ENCODE data around the gene FXYD2.
"Not testable (repeated sequence)": the region's sequence is repeated elsewhere in the genome, so short reads cannot be mapped to it uniquely, and the experiment has no call there.

The FXYD2 gene

DNA sequence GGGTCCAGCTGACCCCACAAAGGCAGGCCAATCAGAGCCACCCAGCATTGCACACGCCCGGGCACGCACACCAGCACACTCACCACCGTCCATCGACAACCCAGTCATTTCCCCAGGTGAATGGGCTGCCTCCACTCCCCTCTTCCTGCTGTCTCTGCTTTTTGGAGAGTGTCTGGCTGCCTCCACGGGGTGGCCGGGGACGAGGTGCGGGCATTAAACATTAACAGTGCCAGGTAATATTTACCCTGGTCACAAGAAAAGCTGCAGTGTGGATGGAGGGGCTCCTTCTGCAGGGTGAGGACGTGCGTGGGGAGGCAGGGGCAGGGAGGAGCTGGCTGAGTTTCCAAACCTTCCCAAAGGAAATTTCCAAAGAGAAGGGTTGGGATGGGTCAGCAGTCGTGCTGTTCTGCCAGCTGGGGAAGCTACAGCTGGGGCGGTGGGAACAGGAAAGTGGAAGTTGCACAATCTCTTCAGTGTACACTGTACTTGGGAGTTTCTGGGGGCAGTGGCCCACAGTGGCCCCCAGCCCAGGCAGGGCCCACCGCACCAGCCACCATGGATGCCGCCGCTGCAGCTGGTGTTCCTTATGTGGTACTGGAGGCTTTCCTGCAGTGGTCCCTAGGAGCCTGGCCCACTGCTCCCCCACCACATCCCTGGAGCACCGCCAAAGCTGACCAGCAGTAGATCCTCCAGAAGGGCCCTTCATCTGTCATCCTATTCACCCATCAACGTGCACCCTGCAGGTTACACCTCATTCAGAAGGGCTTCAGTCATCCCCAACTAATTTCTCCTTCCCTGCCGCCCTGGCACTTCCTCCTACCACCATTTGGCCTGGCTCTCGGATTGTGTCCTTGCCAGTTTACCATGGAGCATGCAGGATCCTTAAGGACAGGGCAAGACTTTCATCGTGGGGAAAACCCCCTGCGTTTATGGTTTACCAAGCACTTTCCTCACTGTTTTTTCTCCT is at the start of gene FXYD2:
Gene FXYD2, minus strand, starts transcription at position 174 of the 967 bp plus-strand sequence. Its CDS starts 66 bp downstream, at position 108.
- H3K27me3 Mint-ChIP-seq (ENCODE audit: low read depth) = no peaks in the 10 kb centered on the region

DNA sequence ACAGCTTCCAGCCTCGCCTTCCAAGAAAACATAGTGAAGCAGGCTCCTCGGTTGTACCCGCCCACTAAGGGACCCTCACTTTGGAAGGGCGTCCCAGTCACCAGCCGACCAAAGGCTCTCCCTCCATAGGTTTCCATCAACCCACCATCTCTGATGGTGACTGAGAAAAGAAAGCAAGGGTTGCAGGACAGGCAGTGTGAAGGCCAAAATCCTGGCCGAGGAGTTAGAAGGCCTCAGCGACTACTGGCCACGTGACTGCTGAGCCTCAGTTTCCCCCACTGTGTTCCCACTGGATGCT is 49.2 kb upstream of the FXYD2 start:
- Mint-ChIP-seq H3K4me3 (no peak overlapping the region), H3K9me3 (no peaks in the 10 kb centered on the region), H3K36me3 (ENCODE audit: low read depth) (no peaks in the 10 kb centered on the region), H3K4me1 (ENCODE audit: low read depth) (peaks cover 20% of the 10 kb centered on the region), H3K27ac (no peak overlapping the region), H3K27me3 (ENCODE audit: low read depth) (peaks cover 54% of the 10 kb centered on the region)
- DNase-seq (ENCODE audit: low spot score) = no peak

More for the DNA sequence above, at the start of gene FXYD2:
- DNase-seq (ENCODE audit: low spot score) = no peak
- Mint-ChIP-seq H3K36me3 (ENCODE audit: low read depth) (no peaks in the 10 kb centered on the region), H3K4me1 (ENCODE audit: low read depth) (peaks cover 20% of the 10 kb centered on the region), H3K27ac (no peak within 1 kb of the TSS), H3K9me3 (no peaks in the 10 kb centered on the region), H3K4me3 (no peak within 1 kb of the TSS)

DNA sequence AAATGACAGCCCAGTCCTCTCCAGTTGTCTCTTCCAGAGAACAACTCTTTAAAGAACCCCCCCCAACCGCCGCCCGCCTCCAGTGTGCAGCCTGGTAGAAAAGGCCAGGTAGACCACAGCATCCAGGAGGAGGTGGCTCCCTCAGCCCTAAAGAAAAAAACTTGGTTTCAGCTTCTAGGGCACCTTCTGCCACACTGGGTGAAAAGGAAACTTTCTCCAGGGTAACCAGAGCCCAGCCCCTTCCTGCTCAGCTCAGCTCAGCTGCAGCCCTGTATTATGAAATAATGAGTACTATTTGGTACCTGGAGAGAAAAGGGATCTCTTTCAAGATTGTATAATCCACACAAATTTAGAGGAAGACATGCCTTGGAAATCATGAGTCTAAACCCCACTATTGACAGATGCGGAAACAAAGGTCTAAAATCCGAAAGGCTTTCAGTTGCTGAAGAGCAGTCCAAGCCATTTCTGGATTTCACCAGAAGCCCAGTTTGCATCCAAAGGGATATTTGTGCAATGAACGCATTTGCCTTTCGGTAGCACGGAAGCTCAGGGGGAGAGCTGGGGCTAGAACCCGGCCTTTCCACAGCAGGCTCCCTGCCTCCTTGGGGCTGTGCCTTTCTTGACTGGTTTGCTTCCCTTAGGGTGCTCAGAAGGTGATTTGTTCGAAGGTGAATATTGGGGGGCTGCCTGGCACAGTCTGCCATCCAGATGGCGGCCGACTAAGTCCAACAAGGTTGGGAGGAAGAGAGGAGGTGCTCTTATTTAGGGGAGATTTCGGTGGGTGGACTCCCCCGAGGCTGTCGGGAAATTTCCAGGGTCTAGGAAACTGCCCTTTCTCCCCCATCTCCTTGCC is 48.7 kb upstream of the FXYD2 start:
- DNase-seq (ENCODE audit: low spot score) = no peak
- peaks cover 20% of the 10 kb centered on the region for H3K4me1 Mint-ChIP-seq (ENCODE audit: low read depth)
- H3K4me3 Mint-ChIP-seq = no peak overlapping the region
- no peak overlapping the region for H3K27ac Mint-ChIP-seq
- H3K9me3 Mint-ChIP-seq = no peaks in the 10 kb centered on the region
- H3K36me3 Mint-ChIP-seq (ENCODE audit: low read depth) = no peaks in the 10 kb centered on the region
- H3K27me3 Mint-ChIP-seq (ENCODE audit: low read depth) = peaks cover 51% of the 10 kb centered on the region

DNA sequence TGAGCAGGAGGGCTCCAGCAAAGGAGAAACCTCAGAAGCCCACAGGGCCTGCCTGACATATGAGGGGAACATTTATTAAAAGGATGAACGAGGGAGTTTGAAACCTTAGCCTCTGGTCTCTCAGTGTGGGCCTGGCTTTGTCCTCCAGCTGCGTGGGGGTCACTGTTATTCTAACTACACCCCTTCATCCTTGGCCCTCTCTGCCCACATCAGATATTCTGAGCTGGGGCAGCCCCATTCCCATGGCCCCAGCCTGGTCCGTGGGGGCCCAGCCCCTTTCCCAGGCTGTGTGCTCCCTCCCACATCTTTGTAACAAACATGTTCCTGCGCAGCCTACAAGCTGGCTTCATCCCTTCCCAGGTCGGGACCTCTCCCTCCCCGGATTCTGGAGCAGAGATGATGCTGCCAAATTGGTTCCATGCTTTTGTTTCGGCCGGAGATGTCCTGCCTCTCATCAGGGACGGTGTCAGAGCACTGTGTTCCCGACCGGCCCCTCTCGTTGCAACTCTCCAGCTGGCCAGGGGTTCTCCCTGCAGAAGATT is 47.9 kb upstream of the FXYD2 start:
- no peak overlapping the region for H3K4me3 Mint-ChIP-seq
- peaks cover 20% of the 10 kb centered on the region for H3K4me1 Mint-ChIP-seq (ENCODE audit: low read depth)
- H3K36me3 Mint-ChIP-seq (ENCODE audit: low read depth) = no peaks in the 10 kb centered on the region

DNA sequence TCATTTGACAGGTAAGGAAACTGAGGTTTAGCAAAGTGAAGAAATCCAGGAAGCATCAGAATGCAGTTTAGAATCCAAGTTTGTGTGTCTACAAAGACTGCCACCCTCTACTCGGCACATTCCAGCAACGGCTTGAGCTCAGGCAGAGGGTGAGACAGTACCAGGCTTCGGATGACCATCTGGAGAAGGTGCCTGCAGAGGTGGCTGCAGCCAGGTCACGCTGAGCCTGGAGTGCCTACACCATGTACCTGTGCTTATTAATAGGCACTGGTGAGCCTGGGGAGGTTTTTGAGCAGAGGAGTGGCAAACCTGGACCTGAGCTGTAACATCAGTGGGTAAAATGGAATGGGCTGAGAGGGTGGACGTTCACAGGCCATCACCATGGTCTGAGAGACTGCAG is 47.2 kb upstream of the FXYD2 start:
- H3K27me3 Mint-ChIP-seq (ENCODE audit: low read depth) = peaks cover 42% of the 10 kb centered on the region
- H3K4me3 Mint-ChIP-seq = no peak overlapping the region

More for the DNA sequence above, 47.9 kb upstream of the FXYD2 start:
- DNase-seq (ENCODE audit: low spot score) = no peak
- H3K27ac Mint-ChIP-seq = no peak overlapping the region
- H3K9me3 Mint-ChIP-seq = no peaks in the 10 kb centered on the region
- H3K27me3 Mint-ChIP-seq (ENCODE audit: low read depth) = peaks cover 46% of the 10 kb centered on the region

DNA sequence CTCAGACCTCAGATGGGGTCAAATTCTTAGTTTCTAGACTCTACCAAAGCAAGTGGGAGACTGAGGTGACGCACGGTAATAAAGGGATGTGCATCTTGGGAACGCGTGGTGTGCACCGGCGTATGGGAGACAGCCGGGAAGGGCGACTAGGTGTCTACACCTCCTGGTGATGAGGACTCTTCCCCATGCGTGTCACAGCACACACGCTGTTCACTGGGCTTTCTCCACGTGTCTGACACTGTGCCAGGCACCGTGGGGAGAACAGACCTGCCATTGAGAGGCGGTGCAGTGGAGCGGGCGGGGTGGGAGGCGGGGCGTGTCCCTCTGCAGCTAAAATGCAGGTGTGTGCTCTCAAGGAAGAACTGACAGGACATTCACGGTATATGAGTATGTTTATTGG is 46.6 kb upstream of the FXYD2 start:
- H3K36me3 Mint-ChIP-seq (ENCODE audit: low read depth) = no peaks in the 10 kb centered on the region
- no peak overlapping the region for H3K27ac Mint-ChIP-seq
- no peaks in the 10 kb centered on the region for H3K9me3 Mint-ChIP-seq
- H3K27me3 Mint-ChIP-seq (ENCODE audit: low read depth) = peaks cover 39% of the 10 kb centered on the region
- no peak overlapping the region for H3K4me3 Mint-ChIP-seq
- DNase-seq (ENCODE audit: low spot score) = no peak
- H3K4me1 Mint-ChIP-seq (ENCODE audit: low read depth) = peaks cover 17% of the 10 kb centered on the region

More for the DNA sequence above, 47.2 kb upstream of the FXYD2 start:
- Mint-ChIP-seq H3K4me1 (ENCODE audit: low read depth) (peaks cover 19% of the 10 kb centered on the region), H3K9me3 (no peaks in the 10 kb centered on the region), H3K27ac (no peak overlapping the region), H3K36me3 (ENCODE audit: low read depth) (no peaks in the 10 kb centered on the region)
- DNase-seq (ENCODE audit: low spot score) = no peak

DNA sequence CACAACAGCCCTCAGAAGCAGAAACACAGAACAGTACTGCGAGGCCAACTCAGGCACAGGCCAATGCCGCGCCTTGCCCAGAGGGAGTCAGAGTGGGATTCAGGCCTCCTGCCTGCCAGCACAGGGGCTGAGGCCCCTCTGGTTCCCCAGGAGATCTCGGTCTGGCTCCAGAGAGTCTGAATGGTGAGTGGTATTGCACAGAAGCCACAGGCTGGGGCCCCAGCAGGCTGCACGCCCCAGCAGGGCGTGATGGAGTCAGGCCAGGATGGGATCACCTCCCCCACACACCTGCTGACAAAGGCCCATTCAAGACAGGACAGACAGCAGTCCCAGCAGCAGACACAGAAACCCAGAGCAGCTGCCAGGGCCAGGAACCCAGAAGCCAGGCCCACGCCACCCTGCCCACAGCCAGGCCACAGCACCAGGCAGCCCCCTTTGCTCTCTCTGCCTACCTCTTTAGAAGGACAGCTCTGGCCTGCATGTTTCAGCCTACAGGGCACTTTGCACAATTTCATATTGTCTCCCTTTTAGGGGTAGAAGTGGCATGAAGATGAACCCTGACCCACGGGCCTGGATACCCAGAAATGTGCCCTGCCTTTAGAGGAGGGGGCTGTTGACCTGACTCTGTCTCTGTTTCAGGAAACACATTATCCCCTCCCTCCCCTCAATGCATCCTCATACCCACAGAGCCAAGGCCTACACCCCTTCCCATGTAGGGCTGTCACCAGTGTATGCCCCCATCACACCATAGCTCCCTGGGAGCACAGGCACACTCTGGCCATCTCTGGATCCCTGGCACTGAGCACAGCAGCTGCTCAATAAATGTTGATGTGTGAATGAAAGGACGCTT is 45.8 kb upstream of the FXYD2 start:
- H3K27me3 Mint-ChIP-seq (ENCODE audit: low read depth) = peaks cover 30% of the 10 kb centered on the region
- no peaks in the 10 kb centered on the region for H3K9me3 Mint-ChIP-seq
- H3K36me3 Mint-ChIP-seq (ENCODE audit: low read depth) = no peaks in the 10 kb centered on the region
- no peak overlapping the region for H3K4me3 Mint-ChIP-seq
- no peak for DNase-seq (ENCODE audit: low spot score)
- peaks cover 11% of the 10 kb centered on the region for H3K4me1 Mint-ChIP-seq (ENCODE audit: low read depth)
- no peak overlapping the region for H3K27ac Mint-ChIP-seq

DNA sequence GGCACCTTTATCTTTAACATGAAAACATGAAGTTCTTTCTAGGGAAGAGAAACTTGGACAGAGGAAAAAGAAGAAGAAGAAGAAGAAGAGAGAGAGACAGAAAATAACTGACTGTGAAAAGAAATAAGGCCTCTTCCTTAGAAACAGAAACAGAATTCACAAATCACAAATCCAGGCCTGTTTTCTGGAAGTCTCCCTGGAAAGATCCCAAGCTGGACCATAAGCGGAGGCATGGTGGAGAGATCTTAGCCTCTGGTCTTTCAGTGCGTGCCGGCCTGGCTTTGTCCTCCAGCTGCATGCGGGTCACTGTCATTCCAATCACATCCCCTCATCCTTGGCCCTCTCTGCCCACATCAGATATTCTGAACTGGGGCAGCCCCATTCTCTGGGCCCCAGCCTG is 45.1 kb upstream of the FXYD2 start:
- no peak for DNase-seq (ENCODE audit: low spot score)
- peaks cover 6% of the 10 kb centered on the region for H3K4me1 Mint-ChIP-seq (ENCODE audit: low read depth)
- H3K27me3 Mint-ChIP-seq (ENCODE audit: low read depth) = peaks cover 25% of the 10 kb centered on the region
- no peaks in the 10 kb centered on the region for H3K36me3 Mint-ChIP-seq (ENCODE audit: low read depth)
- H3K9me3 Mint-ChIP-seq = no peaks in the 10 kb centered on the region
- H3K4me3 Mint-ChIP-seq = no peak overlapping the region
- no peak overlapping the region for H3K27ac Mint-ChIP-seq

DNA sequence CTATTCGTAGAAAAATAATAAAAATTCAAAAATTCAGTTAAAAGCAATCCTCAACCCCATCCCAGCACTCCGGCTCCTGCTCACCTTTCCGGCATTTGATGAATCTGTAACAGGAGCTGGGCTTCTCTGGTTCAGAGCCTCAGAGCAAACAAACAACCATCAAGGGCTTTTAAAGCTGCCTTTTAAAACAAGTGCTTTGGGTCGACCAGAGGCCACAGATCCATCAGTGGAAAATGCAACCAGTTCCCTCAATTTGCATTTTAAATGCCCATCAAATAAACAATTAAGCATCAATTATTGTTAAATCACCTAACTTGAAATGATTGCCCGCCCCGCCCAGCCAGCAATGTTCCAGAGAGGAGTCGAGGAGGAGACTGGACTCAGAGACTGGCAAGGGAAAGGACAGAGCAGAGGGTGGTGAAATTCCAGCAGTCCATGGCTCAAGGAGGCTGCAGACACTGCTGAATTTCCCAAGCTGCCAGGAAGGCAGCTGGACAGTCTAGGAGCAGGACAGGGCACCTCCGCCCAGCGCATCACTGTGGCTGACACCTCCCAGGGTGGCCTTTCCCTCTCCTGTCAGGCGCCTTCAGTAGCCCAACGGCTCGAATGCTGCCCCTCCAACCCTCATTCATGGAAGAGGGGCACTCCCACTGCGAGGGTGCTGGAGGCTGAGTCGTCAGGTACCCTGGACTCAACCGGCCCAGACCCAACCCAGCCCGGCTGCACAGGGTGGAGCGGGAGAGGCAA is 44.4 kb upstream of the FXYD2 start:
- Mint-ChIP-seq H3K27ac (no peak overlapping the region), H3K36me3 (ENCODE audit: low read depth) (no peaks in the 10 kb centered on the region), H3K27me3 (ENCODE audit: low read depth) (peaks cover 25% of the 10 kb centered on the region), H3K9me3 (no peaks in the 10 kb centered on the region), H3K4me3 (no peak overlapping the region), H3K4me1 (ENCODE audit: low read depth) (peaks cover 4% of the 10 kb centered on the region)
- no peak for DNase-seq (ENCODE audit: low spot score)

DNA sequence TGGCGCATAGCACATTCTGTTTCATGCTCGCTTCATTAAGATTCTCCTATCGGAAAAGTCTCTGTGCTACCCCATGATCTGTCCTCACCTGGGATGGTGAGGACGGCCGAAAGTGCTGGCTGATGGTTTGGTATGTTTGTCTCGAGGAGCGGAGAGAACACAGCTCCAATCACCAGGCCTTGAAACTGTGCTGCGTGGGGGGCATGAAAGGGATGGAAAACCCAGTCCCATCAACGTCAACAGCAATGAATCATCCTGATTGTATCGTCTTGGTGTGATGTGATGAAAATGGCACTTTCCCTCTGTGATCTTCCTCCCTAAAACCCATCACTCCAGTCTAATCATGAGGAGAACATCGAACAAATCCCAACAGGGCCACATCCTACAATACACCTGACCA is 43.5 kb upstream of the FXYD2 start:
- no peak overlapping the region for H3K27ac Mint-ChIP-seq
- peaks cover 22% of the 10 kb centered on the region for H3K27me3 Mint-ChIP-seq (ENCODE audit: low read depth)
- no peak for DNase-seq (ENCODE audit: low spot score)
- no peaks in the 10 kb centered on the region for H3K36me3 Mint-ChIP-seq (ENCODE audit: low read depth)
- H3K9me3 Mint-ChIP-seq = no peaks in the 10 kb centered on the region
- H3K4me1 Mint-ChIP-seq (ENCODE audit: low read depth) = peaks cover 3% of the 10 kb centered on the region
- no peak overlapping the region for H3K4me3 Mint-ChIP-seq

DNA sequence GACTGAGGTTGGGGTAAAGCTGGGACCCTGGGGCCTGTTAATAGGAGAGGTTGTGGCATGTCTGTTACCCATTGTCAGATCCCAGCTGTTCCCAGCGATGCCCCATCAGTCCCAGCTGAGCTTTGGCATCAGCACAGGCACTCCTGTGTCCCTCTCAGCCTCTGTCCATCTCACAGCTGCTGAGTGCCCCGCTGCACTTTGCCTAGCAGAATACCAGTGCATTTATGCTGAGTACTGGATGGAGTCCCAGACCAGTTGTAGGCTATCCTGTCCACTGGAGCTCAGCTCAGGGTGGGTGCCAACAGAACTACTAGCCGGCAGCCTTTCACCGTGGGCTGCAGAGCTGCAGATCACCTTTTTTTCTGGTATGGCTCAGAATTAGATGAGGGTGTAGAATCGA is 42.0 kb upstream of the FXYD2 start:
- Mint-ChIP-seq H3K9me3 (no peaks in the 10 kb centered on the region), H3K27me3 (ENCODE audit: low read depth) (peaks cover 16% of the 10 kb centered on the region), H3K4me1 (ENCODE audit: low read depth) (peaks cover 3% of the 10 kb centered on the region), H3K36me3 (ENCODE audit: low read depth) (no peaks in the 10 kb centered on the region), H3K4me3 (no peak overlapping the region), H3K27ac (no peak overlapping the region)
- no peak for DNase-seq (ENCODE audit: low spot score)

DNA sequence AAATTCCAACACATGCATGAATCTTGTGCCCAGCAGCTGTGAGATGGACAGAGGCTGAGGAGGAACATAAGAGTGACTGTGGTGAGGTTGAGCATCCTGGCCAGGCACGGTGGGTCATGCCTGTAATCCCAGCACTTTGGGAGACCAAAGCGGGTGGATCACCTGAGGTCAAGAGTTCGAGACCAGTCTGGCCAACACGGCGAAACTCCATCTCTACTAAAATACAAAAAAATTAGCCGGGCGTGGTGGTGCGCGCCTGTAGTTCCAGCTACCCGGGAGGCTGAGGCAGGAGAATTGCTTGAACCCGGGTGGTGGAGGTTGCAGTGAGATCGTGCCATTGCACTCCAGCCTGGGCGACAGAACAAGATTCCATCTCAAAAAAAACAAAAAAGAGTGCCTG is 41.0 kb upstream of the FXYD2 start:
- not testable (repeated sequence) for H3K27ac Mint-ChIP-seq; H3K4me1 Mint-ChIP-seq (ENCODE audit: low read depth); H3K4me3 Mint-ChIP-seq; H3K9me3 Mint-ChIP-seq; H3K36me3 Mint-ChIP-seq (ENCODE audit: low read depth); DNase-seq (ENCODE audit: low spot score)
- H3K27me3 Mint-ChIP-seq (ENCODE audit: low read depth) = peaks cover 16% of the 10 kb centered on the region

DNA sequence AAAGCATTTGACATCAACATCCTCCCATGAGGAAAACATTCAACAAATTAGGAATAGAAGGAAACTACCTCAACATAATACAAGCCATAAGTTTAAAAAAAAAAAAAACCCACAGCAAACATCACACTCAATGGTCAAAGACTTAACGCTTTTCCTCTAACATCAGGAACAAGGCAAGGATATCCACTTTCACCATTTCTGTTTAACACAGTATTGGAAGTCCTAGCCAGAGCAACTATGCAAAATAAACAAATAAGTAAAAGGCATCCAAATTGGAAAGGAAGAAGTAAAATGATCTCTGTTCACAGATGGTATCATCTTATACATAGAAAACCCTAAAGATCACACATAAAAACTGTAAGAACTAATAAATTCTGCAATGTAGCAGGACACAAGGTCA is 38.8 kb upstream of the FXYD2 start:
- DNase-seq (ENCODE audit: low spot score) = no peak
- Mint-ChIP-seq H3K9me3 (no peaks in the 10 kb centered on the region), H3K27ac (no peak overlapping the region), H3K4me3 (no peak overlapping the region), H3K4me1 (ENCODE audit: low read depth) (peaks cover 3% of the 10 kb centered on the region), H3K27me3 (ENCODE audit: low read depth) (peaks cover 15% of the 10 kb centered on the region), H3K36me3 (ENCODE audit: low read depth) (no peaks in the 10 kb centered on the region)

Measured in T-helper 2 cell treated with Interferon-gamma antibody and Interleukin-4, amounts not matched to agents 5 μg/mL and 100 μg/mL, for 36 hours (primary cell).